ENCODE results near the gene ACOT4. TPM values are rescaled to one million over a fixed set of nuclear protein-coding genes. Genes with fewer than 3 reads are reported as not detected.

Gene ACOT4
- total RNA-seq, 5 donors from 2014 or later (not counting 1 experiment from before 2014, with no cell fraction given), result 0.55 to 1.6 (median 1.2) TPM

- peak within 1 kb of the TSS; percentile 94 to 95 (median 94) for H3K4me3 Mint-ChIP-seq
- under 1% methylated on average over 38 of the region's 43 CpGs for WGBS (ENCODE audit: insufficient coverage)
Measured at GRCh38 chr14:73644531-73645247, 53.0 kb downstream of the ACOT4 start, which contains the start of gene DNAL1. DNAL1 (plus strand) TSS chr14:73644986; CDS start chr14:73645040, 54 bp downstream.

GRCh38 chr14:73645248-73645610 lies 53.6 kb downstream of the ACOT4 start:
- ATAC-seq (replicated peaks in 1 of 4) (no peak), DNase-seq (peak in 1 of 35 experiments; percentile 1)
- no peaks in the 10 kb centered on the region for H3K9me3 Mint-ChIP-seq
- Histone ChIP-seq H3K9me3 (no peaks in the 10 kb centered on the region), H3K27ac (ENCODE audit: low read length) (peak overlapping the region; percentile 65), H3K4me1 (ENCODE audit: control insufficient read depth in 1 of 2, extremely low read depth in 1 of 2, insufficient read depth in 2 of 2, low read length in 2 of 2) (peaks cover 3 to 11% of the 10 kb centered on the region in 2 experiments), H3K36me3 (ENCODE audit: control insufficient read depth in 2 of 2, extremely low read depth in 1 of 2, insufficient read depth in 1 of 2, low read length in 1 of 2) (no peaks in the 10 kb centered on the region), H3K4me3 (ENCODE audit: control insufficient read depth in 1 of 2, extremely low read depth in 1 of 2, low read length in 1 of 2) (peak overlapping the region; percentile 76 to 91), H3K27me3 (replicated peaks in 1 of 2; ENCODE audit: control insufficient read depth in 2 of 2, extremely low read depth in 1 of 2, insufficient read depth in 2 of 2, low read length in 1 of 2) (no peaks in the 10 kb centered on the region)
- ChIA-PET CTCF (interaction anchor here (0.7 kb wide), 2 partner anchors 9 to 27 kb away, joined by 3 read pairs; no protein-coding TSS in a partner anchor), POLR2A (interaction anchor here in 1 of 2 donors (1.1 kb wide), 1 partner anchor 319 kb away, joined by 4 read pairs; no protein-coding TSS in a partner anchor)
- no peaks in the 10 kb centered on the region for H3K27me3 Mint-ChIP-seq
- peaks cover 17 to 18% (median 17%) of the 10 kb centered on the region in 3 donors for H3K4me1 Mint-ChIP-seq
- peak overlapping the region; percentile 91 to 93 for H3K27ac Mint-ChIP-seq
- peak overlapping the region; percentile 94 to 95 (median 94) for H3K4me3 Mint-ChIP-seq
- no peaks in the 10 kb centered on the region for H3K36me3 Mint-ChIP-seq
- 40% methylated on average over 1 of the region's 7 CpGs for WGBS (ENCODE audit: insufficient coverage)

More at GRCh38 chr14:73644531-73645247, 53.0 kb downstream of the ACOT4 start, which contains the start of gene DNAL1:
- ATAC-seq (replicated peaks in 1 of 4), result peak; percentile 99 to 100 (median 100)
- Histone ChIP-seq H3K4me1 (ENCODE audit: control insufficient read depth in 1 of 2, extremely low read depth in 1 of 2, insufficient read depth in 2 of 2, low read length in 2 of 2) (peaks cover 3 to 11% of the 10 kb centered on the region in 2 experiments), H3K27ac (ENCODE audit: low read length) (peak within 1 kb of the TSS; percentile 65), H3K9me3 (no peaks in the 10 kb centered on the region), H3K27me3 (replicated peaks in 1 of 2; ENCODE audit: control insufficient read depth in 2 of 2, extremely low read depth in 1 of 2, insufficient read depth in 2 of 2, low read length in 1 of 2) (no peaks in the 10 kb centered on the region), H3K36me3 (ENCODE audit: control insufficient read depth in 2 of 2, extremely low read depth in 1 of 2, insufficient read depth in 1 of 2, low read length in 1 of 2) (no peaks in the 10 kb centered on the region), H3K4me3 (ENCODE audit: control insufficient read depth in 1 of 2, extremely low read depth in 1 of 2, low read length in 1 of 2) (peak within 1 kb of the TSS; percentile 76 to 91)
- H3K9me3 Mint-ChIP-seq, result no peaks in the 10 kb centered on the region
- no peaks in the 10 kb centered on the region for H3K27me3 Mint-ChIP-seq
- peak; percentile 76 to 95 (median 85) for DNase-seq
- POLR2A ChIA-PET, result interaction anchor here in 1 of 2 donors (1.1 kb wide), 1 partner anchor 319 kb away, joined by 4 read pairs; no protein-coding TSS in a partner anchor
- H3K36me3 Mint-ChIP-seq, result no peaks in the 10 kb centered on the region
- H3K27ac Mint-ChIP-seq, result peak within 1 kb of the TSS; percentile 91 to 93
- CTCF ChIA-PET, result interaction anchor here (0.7 to 1.0 kb wide), 4 partner anchors 8 to 75 kb away, joined by 3 to 6 read pairs (median 3); no protein-coding TSS in a partner anchor
- H3K4me1 Mint-ChIP-seq, result peaks cover 17 to 18% (median 17%) of the 10 kb centered on the region in 3 donors

Other genes with a start within 250 kb of the ACOT4 start
- 10 to 100 TPM; 45.1 to 52.6 (median 49.1) TPM for gene NUMB, start 133.3 kb upstream of the ACOT4 start, total RNA-seq
- 10 to 100 TPM; 23.5 to 38.6 (median 35.2) TPM for gene RIOX1, start 100.9 kb upstream of the ACOT4 start, total RNA-seq
- 1 to 10 TPM in 4 of 5 donors, under 1 TPM in 1; 0.23 to 2.7 (median 1.9) TPM for gene ACOT1, start 54.7 kb upstream of the ACOT4 start, total RNA-seq
- under 1 TPM in 1 of 5 donors, not detected in 4; 0.09 TPM for gene HEATR4, start 32.9 kb upstream of the ACOT4 start, total RNA-seq
- gene ACOT2, start 22.7 kb upstream of the ACOT4 start, total RNA-seq, result 10 to 100 TPM; 11.8 to 14.7 (median 12.9) TPM
- gene ACOT6, start 20.6 kb downstream of the ACOT4 start, total RNA-seq, result not detected
- 1 to 10 TPM; 5.5 to 7.2 (median 6.2) TPM for gene DNAL1, start 53.1 kb downstream of the ACOT4 start, total RNA-seq
- gene PNMA1, start 122.5 kb downstream of the ACOT4 start, total RNA-seq, result 10 to 100 TPM; 36.2 to 57.9 (median 53.4) TPM

All from T-cell (primary cell).